A549 (cell line): ENCODE measurements around the gene KARS1. TPM values are rescaled to one million over a fixed set of nuclear protein-coding genes. Genes with fewer than 3 reads are reported as not detected.

Experiments
- ATAC-seq, 2 experiments: fragments of 200-7000 bp in 1 of 2; fragments of >200 bp in 1 of 2; cut with Nextera tagmentation in 1 of 2; cut with Tn5 transposase in 1 of 2; 3 replicates each; pipeline versions ENCODE4 v1.8.0 to v1.9.1; 2018 to 2020; ENCODE audit warnings: mild to moderate bottlenecking in 1 of 2, moderate library complexity in 1 of 2
- CTCF ChIA-PET: fragments of 300-600 bp; sonication (Branson Sonifier 250); formaldehyde crosslinking; extraction: SDS; loops from one replicate; lab custom pipeline; 2021; ENCODE audit warnings: antibody characterized with exemption, inconsistent platforms; lab: Yijun Ruan, JAX
- POLR2A ChIA-PET: fragments of 350-600 bp; formaldehyde crosslinking; extraction: SDS; loops from one replicate; lab custom pipeline; 2021; ENCODE audit warnings: antibody characterized with exemption, inconsistent platforms; lab: Yijun Ruan, JAX
- DNase-seq, 2 experiments: peaks; one replicate each; pipeline versions ENCODE4 v3.0.0 to v3.0.0-alpha.2; 2011 to 2016; ENCODE audit warnings: low read depth in 1 of 2, low spot score in 1 of 2
- FAIRE-seq: peaks from 2 replicates; lab custom pipeline; 2011; peaks lifted over from hg19 to GRCh38; lab: Jason Lieb, UNC
- H3K27ac ChIP-seq, 2 experiments: fragments of >200 bp; sonication (Bioruptor Twin); formaldehyde crosslinking; 3 replicates each; pipeline ENCODE4 v1.5.1; 2016 to 2017
- H3K4me1 ChIP-seq: fragments of >200 bp; sonication (Bioruptor Twin); formaldehyde crosslinking; 3 replicates; pipeline ENCODE4 v1.6.1; 2016
- H3K4me2 ChIP-seq: fragments of >200 bp; sonication (Bioruptor Twin); formaldehyde crosslinking; 3 replicates; pipeline ENCODE4 v1.6.1; 2016
- H3K4me3 ChIP-seq: fragments of >200 bp; sonication (Bioruptor Twin); formaldehyde crosslinking; 3 replicates; pipeline ENCODE4 v1.5.1; 2016
- H3K9me3 ChIP-seq: fragments of >200 bp; sonication (Bioruptor Twin); formaldehyde crosslinking; 3 replicates; pipeline ENCODE4 v1.6.1; 2016
- CBX8 ChIP-seq: fragments of 200-600 bp; sonication (generic); IDR thresholded peaks from 2 replicates; pipeline ENCODE4 v1.6.1; 2016
- CHD2 ChIP-seq: fragments of 150-350 bp; IDR thresholded peaks from 2 replicates; pipeline ENCODE4 v1.6.1; 2014; ENCODE audit warnings: low read length; ENCODE audit not compliant: partially characterized antibody
- CHD4 ChIP-seq: fragments of 200-600 bp; sonication (generic); IDR thresholded peaks from 2 replicates; pipeline ENCODE4 v1.6.1; 2016; ENCODE audit warnings: antibody characterized with exemption, mild to moderate bottlenecking, borderline replicate concordance
- EHF ChIP-seq: fragments of 250-450 bp; sonication (Bioruptor Pico); IDR thresholded peaks from 2 replicates; pipeline ENCODE4 v1.5.0; 2020; ENCODE audit warnings: mild to moderate bottlenecking
- EHMT2 ChIP-seq: fragments of 200-600 bp; sonication (generic); IDR thresholded peaks from 2 replicates; pipeline ENCODE4 v1.6.1; 2016; ENCODE audit warnings: antibody characterized with exemption, low read depth, mild to moderate bottlenecking, moderate library complexity
- EP300 ChIP-seq, 2 experiments: fragments of >200 bp; sonication (Bioruptor Twin); formaldehyde crosslinking; IDR thresholded peaks; 2 replicates in 1 of 2; 3 replicates in 1 of 2; pipeline ENCODE4 v1.6.1; 2016 to 2017
- FOSL2 ChIP-seq, 2 experiments: fragments of 450-650 bp in 1 of 2; fragments of >200 bp in 1 of 2; sonication (Bioruptor Twin) in 1 of 2; formaldehyde crosslinking; IDR thresholded peaks; 2 replicates each; pipeline versions ENCODE4 v1.5.0 to v1.6.1; 2016 to 2020; ENCODE audit warnings: mild to moderate bottlenecking in 1 of 2, moderate library complexity in 1 of 2
- HDAC2 ChIP-seq: fragments of 200-600 bp; sonication (generic); IDR thresholded peaks from 2 replicates; pipeline ENCODE4 v1.6.1; 2016
- HEYL ChIP-seq: fragments of 250-450 bp; sonication (Bioruptor Pico); IDR thresholded peaks from 2 replicates; pipeline ENCODE4 v1.8.0; 2021; ENCODE audit warnings: mild to moderate bottlenecking, moderate library complexity
- JUNB ChIP-seq: fragments of >200 bp; sonication (Bioruptor Twin); formaldehyde crosslinking; IDR thresholded peaks from 2 replicates; pipeline ENCODE4 v1.6.1; 2016
- MAFK ChIP-seq: fragments of 450-650 bp; IDR thresholded peaks from 2 replicates; pipeline ENCODE4 v1.6.1; 2014; ENCODE audit not compliant: partially characterized antibody
- NR3C1 ChIP-seq: fragments of >200 bp; sonication (Bioruptor Twin); formaldehyde crosslinking; IDR thresholded peaks from 3 replicates; pipeline ENCODE4 v1.6.1; 2017
- POLR2A ChIP-seq: IDR thresholded peaks from 2 replicates; pipeline ENCODE4 v1.6.1; 2012; ENCODE audit warnings: mild to moderate bottlenecking, low read length
- RAD21 ChIP-seq, 2 experiments: fragments of >200 bp in 1 of 2; sonication (Bioruptor Twin) in 1 of 2; formaldehyde crosslinking in 1 of 2; IDR thresholded peaks in 1 of 2; conservative IDR thresholded peaks in 1 of 2; 2 replicates in 1 of 2; 3 replicates in 1 of 2; pipeline ENCODE4 v1.6.1; 2012 to 2018; ENCODE audit warnings: inconsistent platforms in 1 of 2
- RARB ChIP-seq: fragments of 250-450 bp; sonication (Bioruptor Pico); IDR thresholded peaks from 2 replicates; pipeline ENCODE4 v1.8.0; 2021; ENCODE audit warnings: mild to moderate bottlenecking, moderate library complexity
- RCOR1 ChIP-seq: fragments of 150-350 bp; IDR thresholded peaks from 2 replicates; pipeline ENCODE4 v1.6.1; 2014; ENCODE audit warnings: antibody characterized with exemption, low read length, low read depth
- RFX5 ChIP-seq: fragments of 450-650 bp; IDR thresholded peaks from 2 replicates; pipeline ENCODE4 v1.7.1; 2014; ENCODE audit warnings: antibody characterized with exemption, mild to moderate bottlenecking, moderate library complexity
- TFCP2L1 ChIP-seq: fragments of 250-450 bp; sonication (Bioruptor Pico); IDR thresholded peaks from 2 replicates; pipeline ENCODE4 v1.5.0; 2021; ENCODE audit warnings: mild to moderate bottlenecking
- TP53 ChIP-seq: fragments of 250-450 bp; sonication (Bioruptor Pico); IDR thresholded peaks from 2 replicates; pipeline ENCODE4 v1.5.0; 2021; ENCODE audit warnings: mild to moderate bottlenecking, moderate library complexity
- ZC3H11A ChIP-seq: fragments of 450-650 bp; IDR thresholded peaks from 2 replicates; pipeline ENCODE4 v1.6.1; 2014; ENCODE audit warnings: antibody characterized with exemption, mild to moderate bottlenecking
- ZFP36 ChIP-seq: fragments of 450-650 bp; IDR thresholded peaks from 2 replicates; pipeline ENCODE4 v1.6.1; 2014; ENCODE audit warnings: borderline replicate concordance; ENCODE audit not compliant: partially characterized antibody
- ZSCAN20 ChIP-seq: fragments of 250-450 bp; sonication (Bioruptor Pico); IDR thresholded peaks from 2 replicates; pipeline ENCODE4 v1.8.0; 2022; ENCODE audit warnings: mild to moderate bottlenecking, moderate library complexity
- WGBS: methylation state at CpG from one replicate; pipeline ENCODE4 v1.1.6; 2017; ENCODE audit errors: missing lambda C conversion rate; 5-methylcytosine and 5-hydroxymethylcytosine counted together
- polyA plus RNA-seq, 4 experiments: library from polyadenylated mRNA; depleted of rRNA in 3 of 4; stranded (reverse); fragments of >200 nt; fragmentation: RNase III in 1 of 4; extraction: RNeasy Plus Mini Kit Qiagen cat#74134 plus additional on column Dnase treatment in 1 of 4; gene quantifications; 2 replicates in 3 of 4; 3 replicates in 1 of 4; pipeline ENCODE4 v1.2.3, GENCODE V29; 2011 to 2017
- TF ChIP-seq, protein P1 (sequence below): fragments of >200 bp; sonication (Bioruptor Twin); formaldehyde crosslinking; IDR thresholded peaks from 3 replicates; pipeline ENCODE4 v1.6.1; 2016
- TF ChIP-seq, protein P2 (sequence below): fragments of >200 bp; sonication (Bioruptor Twin); formaldehyde crosslinking; IDR thresholded peaks from 2 replicates; pipeline ENCODE4 v1.6.1; 2016
- TF ChIP-seq, protein P3 (sequence below): IDR thresholded peaks from 2 replicates; pipeline ENCODE4 v1.6.1; 2012
- TF ChIP-seq, protein P4 (sequence below): fragments of 450-650 bp; IDR thresholded peaks from 2 replicates; pipeline ENCODE4 v1.6.1; 2014; ENCODE audit warnings: antibody characterized with exemption
- TF ChIP-seq, protein P5 (sequence below): fragments of 250-450 bp; sonication (Bioruptor Pico); IDR thresholded peaks from 2 replicates; pipeline ENCODE4 v1.5.0; 2020; ENCODE audit warnings: low read depth, mild to moderate bottlenecking, moderate library complexity

The KARS1 gene
- polyA plus RNA-seq, 2 of the 4 experiments (the other 2 are of a cell fraction) = 146 to 211 TPM

DNA sequence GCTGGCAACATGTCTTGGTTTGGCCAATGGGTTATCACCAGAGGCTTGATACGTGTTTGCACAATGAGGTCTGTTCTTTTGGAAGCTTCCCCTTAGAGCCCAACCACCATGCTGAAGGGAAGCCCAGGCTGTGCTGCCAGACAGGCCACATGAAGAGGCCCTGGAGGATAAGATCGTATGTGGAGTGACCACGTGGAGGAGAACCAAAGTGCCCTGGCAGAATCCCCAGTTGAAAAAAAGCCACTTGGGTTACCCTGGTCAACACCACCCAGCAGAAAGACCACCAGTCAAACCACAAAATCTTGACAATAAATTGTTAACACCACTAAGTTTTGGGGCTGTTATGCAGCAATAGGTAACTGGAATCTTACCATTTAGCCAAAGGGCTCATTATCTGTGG lies 17.4 kb downstream of the KARS1 start:
- CTCF ChIA-PET = interaction anchor here (1.2 to 2.0 kb wide), 2 partner anchors 11 to 165 kb away, joined by 4 to 6 read pairs; no protein-coding TSS in a partner anchor
- 98% methylated on average over 3 of the region's 3 CpGs for WGBS
- no peaks in the 10 kb centered on the region; the same call in 2 of the 3 replicates for H3K4me1 ChIP-seq
- no peaks in the 10 kb centered on the region for H3K9me3 ChIP-seq
- H3K4me3 ChIP-seq = no peak overlapping the region
- no peak for FAIRE-seq
- POLR2A ChIA-PET = no interaction called here
- no peak overlapping the region for H3K27ac ChIP-seq
- TF ChIP-seq POLR2A (no peak), TP53 (CRISPR knock-in tag) (no peak), EP300 (IDR thresholded peaks at IDR 0.05) (no peak), CHD2 (no peak), EHF (CRISPR knock-in tag) (no peak), TFCP2L1 (no peak)
- TF ChIP-seq, protein P1, sequence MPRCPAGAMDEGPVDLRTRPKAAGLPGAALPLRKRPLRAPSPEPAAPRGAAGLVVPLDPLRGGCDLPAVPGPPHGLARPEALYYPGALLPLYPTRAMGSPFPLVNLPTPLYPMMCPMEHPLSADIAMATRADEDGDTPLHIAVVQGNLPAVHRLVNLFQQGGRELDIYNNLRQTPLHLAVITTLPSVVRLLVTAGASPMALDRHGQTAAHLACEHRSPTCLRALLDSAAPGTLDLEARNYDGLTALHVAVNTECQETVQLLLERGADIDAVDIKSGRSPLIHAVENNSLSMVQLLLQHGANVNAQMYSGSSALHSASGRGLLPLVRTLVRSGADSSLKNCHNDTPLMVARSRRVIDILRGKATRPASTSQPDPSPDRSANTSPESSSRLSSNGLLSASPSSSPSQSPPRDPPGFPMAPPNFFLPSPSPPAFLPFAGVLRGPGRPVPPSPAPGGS = no peak
- TF ChIP-seq, protein P2, sequence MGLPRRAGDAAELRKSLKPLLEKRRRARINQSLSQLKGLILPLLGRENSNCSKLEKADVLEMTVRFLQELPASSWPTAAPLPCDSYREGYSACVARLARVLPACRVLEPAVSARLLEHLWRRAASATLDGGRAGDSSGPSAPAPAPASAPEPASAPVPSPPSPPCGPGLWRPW = no peak
- no peak overlapping the region for H3K4me2 ChIP-seq
- no peak for ATAC-seq
- DNase-seq = no peak

DNA sequence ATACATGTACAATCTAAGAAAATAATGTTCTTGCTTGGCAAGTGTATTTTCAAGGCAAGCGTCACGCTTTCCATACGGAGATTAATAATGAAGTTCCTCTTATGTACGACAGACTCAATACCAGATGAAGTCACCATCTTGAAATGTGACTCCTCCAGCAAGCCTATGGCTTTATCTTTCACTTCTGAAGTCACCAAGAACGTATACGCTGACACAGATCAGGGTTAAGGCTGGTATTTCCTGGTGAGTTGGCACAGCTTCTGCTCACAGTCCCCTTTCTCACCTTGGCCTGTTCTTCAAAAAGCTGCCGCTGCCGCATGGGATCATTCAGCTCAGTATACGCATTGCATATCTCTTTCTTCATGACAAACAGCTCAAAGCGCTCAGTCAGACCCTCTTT lies 18.3 kb downstream of the KARS1 start:
- ATAC-seq = no peak
- Histone ChIP-seq H3K27ac (no peak overlapping the region), H3K4me2 (no peak overlapping the region), H3K4me3 (no peak overlapping the region), H3K9me3 (no peaks in the 10 kb centered on the region), H3K4me1 (peaks cover 4% of the 10 kb centered on the region; the same call in 1 of the 3 replicates)
- TF ChIP-seq FOSL2 (IDR thresholded peaks at IDR 0.05) (no peak), FOSL2 (CRISPR knock-in tag; IDR thresholded peaks at IDR 0.05) (no peak), HDAC2 (no peak), CHD4 (no peak), HEYL (CRISPR knock-in tag) (no peak), EP300 (IDR thresholded peaks at IDR 0.05) (no peak), CBX8 (no peak), NR3C1 (no peak)
- TF ChIP-seq, protein P3, sequence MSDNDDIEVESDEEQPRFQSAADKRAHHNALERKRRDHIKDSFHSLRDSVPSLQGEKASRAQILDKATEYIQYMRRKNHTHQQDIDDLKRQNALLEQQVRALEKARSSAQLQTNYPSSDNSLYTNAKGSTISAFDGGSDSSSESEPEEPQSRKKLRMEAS = no peak
- DNase-seq = no peak
- CTCF ChIA-PET = no interaction called here
- WGBS = 96% methylated on average over 10 of the region's 10 CpGs
- no peak for FAIRE-seq
- POLR2A ChIA-PET = no interaction called here

DNA sequence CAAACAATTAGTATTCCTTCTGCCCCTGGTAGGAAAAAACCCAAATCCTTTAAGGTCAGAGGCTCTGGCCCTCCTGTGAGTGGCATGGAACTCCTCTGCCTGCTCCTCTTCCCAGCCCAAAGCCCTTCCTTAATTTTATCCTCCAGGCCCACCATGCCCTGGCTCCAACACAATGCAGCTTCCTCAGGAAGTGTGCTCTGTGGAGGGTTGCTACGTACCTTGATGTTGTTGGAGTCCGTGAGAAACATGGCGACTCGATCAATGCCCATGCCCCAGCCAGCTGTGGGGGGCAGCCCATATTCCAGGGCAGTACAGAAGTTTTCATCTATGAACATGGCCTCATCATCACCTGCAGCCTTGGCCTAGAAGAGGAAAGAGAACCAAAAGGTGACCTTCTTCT lies 19.1 kb downstream of the KARS1 start:
- H3K4me1 ChIP-seq = peaks cover 4% of the 10 kb centered on the region; the same call in 1 of the 3 replicates
- H3K4me2 ChIP-seq = no peak overlapping the region
- no peak overlapping the region for H3K27ac ChIP-seq
- no peak overlapping the region for H3K4me3 ChIP-seq
- ChIA-PET CTCF (interaction anchor here (1.0 kb wide), 1 partner anchor 107 kb away, joined by 3 read pairs; no protein-coding TSS in a partner anchor), POLR2A (no interaction called here)
- DNase-seq (no peak), ATAC-seq (no peak), FAIRE-seq (no peak)
- no peaks in the 10 kb centered on the region for H3K9me3 ChIP-seq
- WGBS = 95% methylated on average over 4 of the region's 4 CpGs
- TF ChIP-seq, protein P3 = no peak
- TF ChIP-seq POLR2A (no peak), ZSCAN20 (no peak)
- TF ChIP-seq, protein P1 = no peak

DNA sequence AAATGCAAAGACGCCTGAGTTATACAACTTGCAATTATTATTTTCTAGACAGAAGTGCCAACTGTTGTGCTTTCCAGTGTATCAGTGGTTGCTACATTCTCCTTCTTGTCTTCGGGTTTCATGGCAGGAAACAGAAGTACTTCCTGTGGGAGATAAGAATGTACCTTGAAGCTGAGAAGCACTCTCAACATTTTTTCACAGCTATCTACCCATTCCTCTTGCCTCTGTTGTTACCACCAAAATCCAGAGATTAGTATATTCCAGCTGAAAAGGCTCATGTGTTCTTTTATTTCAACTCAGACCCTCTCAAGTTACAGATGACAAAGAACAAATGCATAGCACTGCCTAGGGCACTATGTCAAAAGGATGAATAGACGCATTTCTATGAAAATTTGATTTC lies 19.6 kb downstream of the KARS1 start:
- ChIA-PET CTCF (interaction anchor here (1.0 kb wide), 1 partner anchor 106 kb away, joined by 3 read pairs; no protein-coding TSS in a partner anchor), POLR2A (no interaction called here)
- FAIRE-seq (no peak), ATAC-seq (no peak), DNase-seq (no peak)
- H3K4me1 ChIP-seq = peaks cover 4% of the 10 kb centered on the region; the same call in 1 of the 3 replicates
- 92% methylated on average over 3 of the region's 3 CpGs for WGBS
- no peaks in the 10 kb centered on the region for H3K9me3 ChIP-seq
- no peak overlapping the region for H3K4me3 ChIP-seq
- no peak overlapping the region for H3K4me2 ChIP-seq
- no peak overlapping the region for H3K27ac ChIP-seq
- TF ChIP-seq RAD21 (conservative IDR thresholded peaks at IDR 0.05 in 1 of 2, IDR thresholded peaks at IDR 0.05 in 1 of 2) = no peak
- no peak for TF ChIP-seq RCOR1
- TF ChIP-seq CHD4 = no peak
- TF ChIP-seq, protein P2 = no peak
- TF ChIP-seq HDAC2 = no peak
- no peak for TF ChIP-seq RARB (CRISPR knock-in tag)
- no peak for TF ChIP-seq JUNB
- no peak for TF ChIP-seq FOSL2 (IDR thresholded peaks at IDR 0.05)
- TF ChIP-seq FOSL2 (CRISPR knock-in tag; IDR thresholded peaks at IDR 0.05) = no peak
- TF ChIP-seq, protein P4, sequence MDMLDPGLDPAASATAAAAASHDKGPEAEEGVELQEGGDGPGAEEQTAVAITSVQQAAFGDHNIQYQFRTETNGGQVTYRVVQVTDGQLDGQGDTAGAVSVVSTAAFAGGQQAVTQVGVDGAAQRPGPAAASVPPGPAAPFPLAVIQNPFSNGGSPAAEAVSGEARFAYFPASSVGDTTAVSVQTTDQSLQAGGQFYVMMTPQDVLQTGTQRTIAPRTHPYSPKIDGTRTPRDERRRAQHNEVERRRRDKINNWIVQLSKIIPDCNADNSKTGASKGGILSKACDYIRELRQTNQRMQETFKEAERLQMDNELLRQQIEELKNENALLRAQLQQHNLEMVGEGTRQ = no peak
- no peak for TF ChIP-seq ZFP36
- TF ChIP-seq MAFK = no peak
- TF ChIP-seq, protein P5, sequence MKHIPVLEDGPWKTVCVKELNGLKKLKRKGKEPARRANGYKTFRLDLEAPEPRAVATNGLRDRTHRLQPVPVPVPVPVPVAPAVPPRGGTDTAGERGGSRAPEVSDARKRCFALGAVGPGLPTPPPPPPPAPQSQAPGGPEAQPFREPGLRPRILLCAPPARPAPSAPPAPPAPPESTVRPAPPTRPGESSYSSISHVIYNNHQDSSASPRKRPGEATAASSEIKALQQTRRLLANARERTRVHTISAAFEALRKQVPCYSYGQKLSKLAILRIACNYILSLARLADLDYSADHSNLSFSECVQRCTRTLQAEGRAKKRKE (CRISPR knock-in tag) = no peak
- TF ChIP-seq ZC3H11A = no peak
- no peak for TF ChIP-seq RFX5
- TF ChIP-seq EHMT2 = no peak
